NCI-H510A treated with DMSO at 0.1 percent for 48 hours (cell line): ENCODE data around the gene HUNK.
A peak's percentile ranks its signal among the peaks of the same experiment; 100 is the strongest.

ENCODE experiments used
- DNase-seq: peaks from one replicate; lab custom pipeline; 2025; lab: John Stamatoyannopoulos, UW

Gene HUNK

GRCh38 chr21:31895077-31895835 is 22.4 kb downstream of the HUNK start:
- no peak for DNase-seq

GRCh38 chr21:31896019-31896418 is 23.2 kb downstream of the HUNK start:
- DNase-seq: no peak

- DNase-seq: no peak
Observed at GRCh38 chr21:31897311-31897710, 24.5 kb downstream of the HUNK start.

GRCh38 chr21:31898933-31899630 is 26.3 kb downstream of the HUNK start:
- no peak for DNase-seq

- no peak for DNase-seq
Observed at GRCh38 chr21:31900121-31900895, 27.5 kb downstream of the HUNK start.

- DNase-seq: no peak
Observed at GRCh38 chr21:31901315-31901714, 28.5 kb downstream of the HUNK start.

GRCh38 chr21:31902438-31902837 is 29.6 kb downstream of the HUNK start:
- DNase-seq: no peak

- DNase-seq: no peak
Observed at GRCh38 chr21:31903896-31904295, 31.1 kb downstream of the HUNK start.

- DNase-seq: no peak
Observed at GRCh38 chr21:31905503-31906451, 33.0 kb downstream of the HUNK start.

- DNase-seq: peak; percentile 53
Observed at GRCh38 chr21:31908106-31909031, 35.5 kb downstream of the HUNK start.

- DNase-seq: no peak
Observed at GRCh38 chr21:31909153-31910073, 36.6 kb downstream of the HUNK start.

GRCh38 chr21:31910074-31910470 is 37.3 kb downstream of the HUNK start:
- DNase-seq: no peak

GRCh38 chr21:31911138-31911907 is 38.5 kb downstream of the HUNK start:
- DNase-seq: no peak

- DNase-seq: no peak
Observed at GRCh38 chr21:31912501-31912900, 39.7 kb downstream of the HUNK start.

- DNase-seq: no peak
Observed at GRCh38 chr21:31913182-31913608, 40.4 kb downstream of the HUNK start.

GRCh38 chr21:31914472-31914871 is 41.7 kb downstream of the HUNK start:
- DNase-seq: no peak

GRCh38 chr21:31915566-31915965 is 42.7 kb downstream of the HUNK start:
- DNase-seq: peak; percentile 73

- DNase-seq: no peak
Observed at GRCh38 chr21:31917108-31917507, 44.3 kb downstream of the HUNK start.
